ENCODE measurements around the gene EFHD2. TPM values are rescaled to one million over a fixed set of nuclear protein-coding genes. Genes with fewer than 3 reads are reported as not detected.
"Not testable (repeated sequence)": the region's sequence is repeated elsewhere in the genome, so short reads cannot be mapped to it uniquely, and the experiment has no call there.

The EFHD2 gene
- polyA plus RNA-seq, 1 donor from 2014 or later: 10.3 TPM

GRCh38 chr1:15468145-15468544 is 58.5 kb downstream of the EFHD2 start:
- H3K9me2 ChIP-seq (ENCODE audit: insufficient read depth, low read length): no peaks in the 10 kb centered on the region
- H3K4me2 ChIP-seq (ENCODE audit: low read length): no peak overlapping the region
- TF ChIP-seq RAD21 (conservative IDR thresholded peaks at IDR 0.05): no peak
- TF ChIP-seq REST (IDR thresholded peaks at IDR 0.05; ENCODE audit: borderline replicate concordance): no peak
- no peak for TF ChIP-seq SMC3 (conservative IDR thresholded peaks at IDR 0.05; ENCODE audit: poor library complexity)
- no peak for TF ChIP-seq CTCF (IDR thresholded peaks at IDR 0.05; ENCODE audit: poor library complexity, severe bottlenecking)
- TF ChIP-seq EZH2 (IDR thresholded peaks at IDR 0.05; ENCODE audit: borderline replicate concordance, insufficient read depth, low read length, poor library complexity, severe bottlenecking): no peak
- TF ChIP-seq POLR2AphosphoS5 (IDR thresholded peaks at IDR 0.05): no peak
- TF ChIP-seq EP300 (conservative IDR thresholded peaks at IDR 0.05; ENCODE audit: poor library complexity, severe bottlenecking): no peak
- no peak for TF ChIP-seq TAF1 (IDR thresholded peaks at IDR 0.05; ENCODE audit: low read depth)
- no peak for TF ChIP-seq MXI1 (conservative IDR thresholded peaks at IDR 0.05; ENCODE audit: poor library complexity, severe bottlenecking)
- no peaks in the 10 kb centered on the region for H3K36me3 ChIP-seq (ENCODE audit: insufficient read depth, low read length)
- H3K9me3 ChIP-seq (ENCODE audit: low read length): no peaks in the 10 kb centered on the region
- no peak overlapping the region for H2AFZ ChIP-seq (ENCODE audit: low read depth, low read length)
- H4K20me1 ChIP-seq (ENCODE audit: insufficient read depth): no peaks in the 10 kb centered on the region
- no peak overlapping the region for H3K27ac ChIP-seq (ENCODE audit: low read length)
- H3F3A ChIP-seq (ENCODE audit: insufficient read depth, low read length, poor library complexity, severe bottlenecking): no peaks in the 10 kb centered on the region
- no peak overlapping the region for H3K4me3 ChIP-seq (ENCODE audit: low read length)
- no peaks in the 10 kb centered on the region for H3K79me2 ChIP-seq (replicated peaks; ENCODE audit: insufficient read depth, low read length)
- H3K9ac ChIP-seq (ENCODE audit: low read length): no peak overlapping the region
- no peaks in the 10 kb centered on the region for H3K27me3 ChIP-seq (ENCODE audit: insufficient read depth, low read depth, low read length)

- H3K9me2 ChIP-seq (ENCODE audit: insufficient read depth, low read length): no peaks in the 10 kb centered on the region
- H3K9me3 ChIP-seq (ENCODE audit: low read length): no peaks in the 10 kb centered on the region
- H2AFZ ChIP-seq (ENCODE audit: low read depth, low read length): no peak overlapping the region
- H3K9ac ChIP-seq (ENCODE audit: low read length): no peak overlapping the region
- no peak overlapping the region for H3K4me3 ChIP-seq (ENCODE audit: low read length)
- H3K27me3 ChIP-seq (ENCODE audit: insufficient read depth, low read depth, low read length): no peaks in the 10 kb centered on the region
- TF ChIP-seq RAD21 (conservative IDR thresholded peaks at IDR 0.05): no peak
- TF ChIP-seq EZH2 (IDR thresholded peaks at IDR 0.05; ENCODE audit: borderline replicate concordance, insufficient read depth, low read length, poor library complexity, severe bottlenecking): no peak
- TF ChIP-seq REST (IDR thresholded peaks at IDR 0.05; ENCODE audit: borderline replicate concordance): no peak
- TF ChIP-seq SMC3 (conservative IDR thresholded peaks at IDR 0.05; ENCODE audit: poor library complexity): no peak
- TF ChIP-seq CTCF (IDR thresholded peaks at IDR 0.05; ENCODE audit: poor library complexity, severe bottlenecking): no peak
- TF ChIP-seq TAF1 (IDR thresholded peaks at IDR 0.05; ENCODE audit: low read depth): no peak
- no peak for TF ChIP-seq MXI1 (conservative IDR thresholded peaks at IDR 0.05; ENCODE audit: poor library complexity, severe bottlenecking)
- TF ChIP-seq EP300 (conservative IDR thresholded peaks at IDR 0.05; ENCODE audit: poor library complexity, severe bottlenecking): no peak
- TF ChIP-seq POLR2AphosphoS5 (IDR thresholded peaks at IDR 0.05): no peak
- no peaks in the 10 kb centered on the region for H3K79me2 ChIP-seq (replicated peaks; ENCODE audit: insufficient read depth, low read length)
- H3F3A ChIP-seq (ENCODE audit: insufficient read depth, low read length, poor library complexity, severe bottlenecking): no peaks in the 10 kb centered on the region
- no peaks in the 10 kb centered on the region for H3K36me3 ChIP-seq (ENCODE audit: insufficient read depth, low read length)
- H3K27ac ChIP-seq (ENCODE audit: low read length): no peak overlapping the region
- no peak overlapping the region for H3K4me2 ChIP-seq (ENCODE audit: low read length)
- no peaks in the 10 kb centered on the region for H4K20me1 ChIP-seq (ENCODE audit: insufficient read depth)
These were observed 59.7 kb downstream of the EFHD2 start for GRCh38 chr1:15469361-15469760.

- not testable (repeated sequence) for H3K79me2 ChIP-seq (replicated peaks; ENCODE audit: insufficient read depth, low read length); H2AFZ ChIP-seq (ENCODE audit: low read depth, low read length); H3K4me3 ChIP-seq (ENCODE audit: low read length); H3K4me2 ChIP-seq (ENCODE audit: low read length); H3K36me3 ChIP-seq (ENCODE audit: insufficient read depth, low read length); H3F3A ChIP-seq (ENCODE audit: insufficient read depth, low read length, poor library complexity, severe bottlenecking); H3K9ac ChIP-seq (ENCODE audit: low read length); H3K9me2 ChIP-seq (ENCODE audit: insufficient read depth, low read length); H4K20me1 ChIP-seq (ENCODE audit: insufficient read depth); H3K9me3 ChIP-seq (ENCODE audit: low read length); H3K27me3 ChIP-seq (ENCODE audit: insufficient read depth, low read depth, low read length); H3K27ac ChIP-seq (ENCODE audit: low read length)
These were observed 60.2 kb downstream of the EFHD2 start for GRCh38 chr1:15469821-15470448.

Data from neural cell (in vitro differentiated cells).